ENCODE results near the gene STIP1.

STIP1 gene

DNA sequence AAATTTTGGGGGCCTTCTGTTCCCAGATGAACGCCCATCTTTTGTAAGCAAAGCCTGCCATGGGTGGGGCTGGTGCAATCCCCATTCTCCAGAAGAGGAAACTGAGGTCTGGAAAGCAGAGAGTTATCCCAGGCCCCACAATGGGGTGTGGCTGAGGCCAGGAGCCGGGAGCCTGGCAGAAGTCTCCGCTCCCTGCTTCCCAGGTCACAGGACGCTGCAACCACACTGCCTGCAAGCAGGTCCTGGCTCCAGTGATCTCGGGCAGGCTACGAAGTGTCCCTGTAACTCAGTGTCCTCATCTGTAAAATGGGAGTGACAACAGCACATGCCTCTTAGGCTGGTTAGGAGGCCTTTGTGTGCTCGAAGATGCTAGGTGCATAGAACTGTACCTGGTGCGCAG lies 67.1 kb downstream of the STIP1 start:
- DNase-seq: no peak

DNA sequence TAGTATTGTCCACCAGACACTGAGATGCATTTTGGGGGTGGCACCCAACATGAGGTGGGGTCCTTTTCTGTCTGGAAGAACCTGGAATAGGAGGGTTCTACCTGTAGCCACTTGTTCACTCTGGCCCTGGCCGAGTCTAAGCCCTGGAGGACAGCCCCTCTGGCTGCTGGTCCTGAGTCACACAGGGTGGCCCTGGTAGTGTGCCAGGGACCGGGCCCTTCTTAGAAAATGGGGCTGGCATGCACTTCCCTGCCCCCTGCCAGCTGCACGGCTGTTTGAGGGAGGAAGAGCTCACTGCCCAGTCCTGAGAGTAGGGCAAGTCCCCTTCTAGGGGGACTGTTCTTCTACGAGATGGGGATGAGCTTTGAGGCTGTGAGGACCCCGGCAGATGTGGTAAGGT lies 67.5 kb downstream of the STIP1 start:
- no peak for DNase-seq
